Mucosa of descending colon (tissue), 3 donors: ENCODE data around the gene FHDC1. TPM values are rescaled to one million over a fixed set of nuclear protein-coding genes. Genes with fewer than 3 reads are reported as not detected.
A peak's percentile ranks its signal among the peaks of the same experiment; 100 is the strongest.

Experiments
- ATAC-seq: fragments of 200-7000 bp; cut with Tn5 transposase; one replicate; pipeline ENCODE4 v1.9.1; 2020; ENCODE audit warnings: mild to moderate bottlenecking, moderate library complexity
- DNase-seq, 3 donors: peaks; one replicate each; pipeline ENCODE4 v3.0.0-alpha.2; 2020
- H3K36me3 ChIP-seq: fragments of 200-600 bp; one replicate; pipeline ENCODE4 v1.8.0; 2021; ENCODE audit warnings: low read depth, mild to moderate bottlenecking
- H3K4me1 ChIP-seq: fragments of 200-600 bp; one replicate; pipeline ENCODE4 v1.8.0; 2021; ENCODE audit warnings: low read depth, mild to moderate bottlenecking
- H3K4me3 ChIP-seq: fragments of 200-600 bp; one replicate; pipeline ENCODE4 v1.8.0; 2021; ENCODE audit warnings: mild to moderate bottlenecking
- H3K9me3 ChIP-seq: fragments of 200-600 bp; one replicate; pipeline ENCODE4 v1.8.0; 2021; ENCODE audit warnings: mild to moderate bottlenecking
- intact Hi-C, 2 donors: fragments of 100-400 bp; cut with DNase I in 1 of 2; cut with micrococcal nuclease in 1 of 2; formaldehyde crosslinking; loops; one replicate each; pipeline versions ENCODE4 v1.11.0 to v1.11.1; 2022; cut with DNase I, micrococcal nuclease
- total RNA-seq, 3 donors: library from RNA; stranded (reverse); fragmentation: NEBNext Ultra II Directional in 2 of 3; extraction: Animal tissue kit (Norgen Biotek cat#: 25700) in 2 of 3; gene quantifications; one replicate each; pipeline versions ENCODE4 v1.2.1 to v1.2.4, GENCODE V29; 2021 to 2023
- TF ChIP-seq, protein P1 (sequence below): fragments of 200-600 bp; IDR thresholded peaks from one replicate; pipeline ENCODE4 v1.8.0; 2022; ENCODE audit warnings: antibody characterized with exemption, mild to moderate bottlenecking
- donor health status: DM: no; HTN: no; CAD: no; lungs with moderate emphysema.
- donor health status: DM: no; HTN: no; CAD: no.
- donor health status: DM: no; HTN: yes; CAD: no.

FHDC1 gene
- total RNA-seq, 3 donors from 2014 or later, result 8.8 to 16.1 (median 14.1) TPM

DNA sequence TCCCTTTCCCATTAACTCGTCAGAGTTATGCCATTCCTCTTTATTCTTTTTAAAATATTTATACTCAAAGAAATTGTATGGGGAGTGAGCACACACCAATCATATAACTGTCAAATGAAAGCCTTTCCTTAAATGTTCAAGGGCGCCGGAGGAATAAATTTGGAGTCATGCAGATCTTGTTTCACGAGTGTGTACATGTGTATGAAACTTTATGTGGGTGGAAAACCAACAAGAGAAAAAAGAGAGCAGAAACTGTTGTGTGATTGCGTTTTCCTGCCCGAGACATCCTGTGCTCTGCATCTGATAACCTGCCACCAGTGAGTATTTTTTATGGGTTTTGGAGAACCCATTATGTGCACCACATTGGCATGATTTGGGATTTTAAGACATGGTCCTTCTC lies 88.3 kb downstream of the FHDC1 start:
- DNase-seq (no peak), ATAC-seq (no peak)
- Histone ChIP-seq H3K4me1 (no peaks in the 10 kb centered on the region), H3K36me3 (no peaks in the 10 kb centered on the region), H3K4me3 (no peak overlapping the region), H3K9me3 (peaks cover 12% of the 10 kb centered on the region)
- TF ChIP-seq, protein P1, sequence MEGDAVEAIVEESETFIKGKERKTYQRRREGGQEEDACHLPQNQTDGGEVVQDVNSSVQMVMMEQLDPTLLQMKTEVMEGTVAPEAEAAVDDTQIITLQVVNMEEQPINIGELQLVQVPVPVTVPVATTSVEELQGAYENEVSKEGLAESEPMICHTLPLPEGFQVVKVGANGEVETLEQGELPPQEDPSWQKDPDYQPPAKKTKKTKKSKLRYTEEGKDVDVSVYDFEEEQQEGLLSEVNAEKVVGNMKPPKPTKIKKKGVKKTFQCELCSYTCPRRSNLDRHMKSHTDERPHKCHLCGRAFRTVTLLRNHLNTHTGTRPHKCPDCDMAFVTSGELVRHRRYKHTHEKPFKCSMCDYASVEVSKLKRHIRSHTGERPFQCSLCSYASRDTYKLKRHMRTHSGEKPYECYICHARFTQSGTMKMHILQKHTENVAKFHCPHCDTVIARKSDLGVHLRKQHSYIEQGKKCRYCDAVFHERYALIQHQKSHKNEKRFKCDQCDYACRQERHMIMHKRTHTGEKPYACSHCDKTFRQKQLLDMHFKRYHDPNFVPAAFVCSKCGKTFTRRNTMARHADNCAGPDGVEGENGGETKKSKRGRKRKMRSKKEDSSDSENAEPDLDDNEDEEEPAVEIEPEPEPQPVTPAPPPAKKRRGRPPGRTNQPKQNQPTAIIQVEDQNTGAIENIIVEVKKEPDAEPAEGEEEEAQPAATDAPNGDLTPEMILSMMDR, result no peak
- intact Hi-C loops, result no loop called here

- DNase-seq, result peak in 1 of 3 donors; percentile 27
- peak; percentile 64 for ATAC-seq
- intact Hi-C loops, result no loop called here
- Histone ChIP-seq H3K9me3 (peaks cover 12% of the 10 kb centered on the region), H3K36me3 (no peaks in the 10 kb centered on the region), H3K4me1 (no peaks in the 10 kb centered on the region), H3K4me3 (no peak overlapping the region)
- TF ChIP-seq, protein P1, result no peak
Measured at GRCh38 chr4:153025406-153025805, 89.3 kb downstream of the FHDC1 start.

GRCh38 chr4:153026591-153027346 lies 90.6 kb downstream of the FHDC1 start:
- TF ChIP-seq, protein P1, result no peak
- Histone ChIP-seq H3K4me3 (no peak overlapping the region), H3K36me3 (no peaks in the 10 kb centered on the region), H3K9me3 (peaks cover 12% of the 10 kb centered on the region), H3K4me1 (no peaks in the 10 kb centered on the region)
- DNase-seq, result no peak
- intact Hi-C loops, result no loop called here
- no peak for ATAC-seq

DNA sequence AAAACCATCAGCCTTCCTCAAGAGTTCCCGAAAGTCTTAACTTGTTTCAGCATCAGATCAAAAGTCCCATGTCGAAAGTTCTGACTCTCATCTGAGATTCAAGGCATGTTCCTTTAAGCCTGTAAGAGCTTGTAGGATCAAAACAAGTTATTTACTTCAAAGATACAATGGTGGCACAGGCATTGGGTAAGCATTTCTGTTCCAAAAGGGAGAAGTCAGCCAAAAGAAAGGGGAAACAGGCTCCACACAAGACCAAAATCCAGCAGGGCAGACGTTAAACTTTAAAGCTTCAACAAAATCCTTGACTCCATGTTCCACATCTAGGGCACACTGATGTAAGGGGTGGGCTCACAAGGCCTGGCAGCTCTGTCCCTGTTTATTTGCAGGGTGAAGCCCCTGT lies 91.7 kb downstream of the FHDC1 start:
- ATAC-seq, result no peak
- H3K36me3 ChIP-seq, result no peaks in the 10 kb centered on the region
- DNase-seq, result no peak
- TF ChIP-seq, protein P1, result no peak
- no peak overlapping the region for H3K4me3 ChIP-seq
- peaks cover 12% of the 10 kb centered on the region for H3K9me3 ChIP-seq
- H3K4me1 ChIP-seq, result no peaks in the 10 kb centered on the region
- intact Hi-C loops, result no loop called here

DNA sequence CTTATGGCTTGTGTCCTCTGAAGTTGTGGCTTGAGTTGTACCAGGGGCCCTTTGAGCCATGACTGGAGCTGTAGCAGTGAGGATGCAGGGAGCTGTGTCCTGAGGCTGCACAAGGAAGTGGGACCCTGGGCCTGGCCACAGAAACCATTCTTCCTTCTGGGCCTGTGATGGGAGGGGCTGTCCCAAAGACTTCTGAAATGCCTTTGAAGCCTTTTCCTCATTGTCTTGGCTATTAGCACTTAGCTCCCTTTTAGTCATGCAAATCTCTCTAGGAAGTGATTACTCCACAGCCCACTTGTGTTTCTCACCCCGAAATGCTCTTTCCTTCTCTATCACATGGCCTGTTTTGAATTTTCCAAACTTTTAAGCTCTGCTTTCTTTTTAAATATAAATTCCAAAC lies 92.4 kb downstream of the FHDC1 start:
- no peaks in the 10 kb centered on the region for H3K36me3 ChIP-seq
- intact Hi-C loops, result no loop called here
- ATAC-seq (no peak), DNase-seq (no peak)
- no peak overlapping the region for H3K4me3 ChIP-seq
- TF ChIP-seq, protein P1, result no peak
- no peaks in the 10 kb centered on the region for H3K4me1 ChIP-seq
- peaks cover 12% of the 10 kb centered on the region for H3K9me3 ChIP-seq

Other genes with a start within 250 kb of the FHDC1 start
- under 1 TPM; 0.23 to 0.39 (median 0.38) TPM for gene TIGD4, start 156.6 kb upstream of the FHDC1 start, total RNA-seq
- gene ARFIP1, start 156.4 kb upstream of the FHDC1 start, total RNA-seq, result 10 to 100 TPM; 41.9 to 81.4 (median 50.1) TPM